LNCAP (cell line): ENCODE data around the gene LCT.

Experiments
- CTCF ChIP-seq: fragments of 450-650 bp; IDR thresholded peaks from 2 replicates; pipeline ENCODE4 v1.5.1; 2017; ENCODE audit warnings: mild to moderate bottlenecking

LCT gene

GRCh38 chr2:135829378-135830135 lies 7.4 kb downstream of the LCT start:
- TF ChIP-seq CTCF, result no peak

GRCh38 chr2:135826544-135826943 lies 10.4 kb downstream of the LCT start:
- TF ChIP-seq CTCF, result no peak

- TF ChIP-seq CTCF, result no peak
Observed at GRCh38 chr2:135825550-135826176, 11.3 kb downstream of the LCT start.

- TF ChIP-seq CTCF, result no peak
Observed at GRCh38 chr2:135825131-135825530, 11.9 kb downstream of the LCT start.

GRCh38 chr2:135822855-135823254 lies 14.1 kb downstream of the LCT start:
- TF ChIP-seq CTCF, result no peak

GRCh38 chr2:135821190-135821589 lies 15.8 kb downstream of the LCT start:
- TF ChIP-seq CTCF, result no peak

- no peak for TF ChIP-seq CTCF
Observed at GRCh38 chr2:135820003-135820618, 16.9 kb downstream of the LCT start.
